CD14-positive monocyte (primary cell): ENCODE data around the gene ZNF33A. TPM values are rescaled to one million over a fixed set of nuclear protein-coding genes. Genes with fewer than 3 reads are reported as not detected.

Experiments
- DNase-seq, 3 donors: peaks; one replicate each; pipeline ENCODE4 v3.0.0-alpha.2; 2011 to 2022
- H2AFZ ChIP-seq: 2 replicates; pipeline ENCODE4 v1.6.0; 2012; ENCODE audit warnings: mild to moderate bottlenecking, low read depth, low read length, inconsistent platforms; ENCODE audit not compliant: insufficient read depth, poor library complexity, severe bottlenecking
- H3K27ac ChIP-seq, 2 donors: 1 replicate in 1 of 2; 2 replicates in 1 of 2; pipeline ENCODE4 v1.5.1; 2012 to 2013; ENCODE audit warnings: low read length in 2 of 2, control low read depth in 1 of 2, inconsistent platforms in 1 of 2, low read depth in 1 of 2, mild to moderate bottlenecking in 1 of 2
- H3K27me3 ChIP-seq, 2 donors: one replicate each; pipeline versions ENCODE4 v1.6.0 to v1.6.1; 2011 to 2013; ENCODE audit warnings: low read length in 2 of 2; ENCODE audit not compliant: control insufficient read depth in 2 of 2, insufficient read depth in 2 of 2
- H3K36me3 ChIP-seq, 2 donors: replicated peaks in 1 of 2; 1 replicate in 1 of 2; 2 replicates in 1 of 2; pipeline versions ENCODE4 v1.5.1 to v1.6.1; 2012 to 2013; ENCODE audit warnings: low read length in 2 of 2, control low read depth in 1 of 2, inconsistent platforms in 1 of 2, mild to moderate bottlenecking in 1 of 2; ENCODE audit not compliant: insufficient read depth in 2 of 2, control insufficient read depth in 1 of 2
- H3K4me1 ChIP-seq, 2 donors: 1 replicate in 1 of 2; 2 replicates in 1 of 2; pipeline versions ENCODE4 v1.5.1 to v1.6.1; 2012 to 2013; ENCODE audit warnings: low read length in 2 of 2, control low read depth in 1 of 2, inconsistent platforms in 1 of 2, mild to moderate bottlenecking in 1 of 2, moderate library complexity in 1 of 2; ENCODE audit not compliant: insufficient read depth in 2 of 2, control insufficient read depth in 1 of 2
- H3K4me2 ChIP-seq: replicated peaks from 2 replicates; pipeline ENCODE3; 2012; ENCODE audit warnings: low read length, moderate library complexity, mild to moderate bottlenecking; ENCODE audit not compliant: poor library complexity, severe bottlenecking; ENCODE audit errors: extremely low read depth
- H3K4me3 ChIP-seq, 3 experiments: fragments of 200-600 bp in 1 of 3; sonication (generic) in 1 of 3; replicated peaks in 1 of 3; 1 replicate in 2 of 3; 2 replicates in 1 of 3; pipeline ENCODE4 v1.5.1; 2011 to 2013; ENCODE audit warnings: low read length in 3 of 3, mild to moderate bottlenecking in 3 of 3, control low read depth in 2 of 3, low read depth in 2 of 3, inconsistent platforms in 1 of 3, moderate library complexity in 1 of 3
- H3K79me2 ChIP-seq: 2 replicates; pipeline ENCODE4 v1.6.0; 2012; ENCODE audit warnings: mild to moderate bottlenecking, control low read depth, inconsistent platforms, low read length, moderate library complexity; ENCODE audit not compliant: insufficient read depth
- H3K9ac ChIP-seq: 2 replicates; pipeline ENCODE4 v1.6.0; 2017; ENCODE audit warnings: low read length, mild to moderate bottlenecking; ENCODE audit not compliant: insufficient read depth, poor library complexity, severe bottlenecking
- H3K9me3 ChIP-seq, 2 donors: replicated peaks in 1 of 2; 1 replicate in 1 of 2; 2 replicates in 1 of 2; pipeline versions ENCODE4 v1.5.1 to v1.6.1; 2012 to 2013; ENCODE audit warnings: low read length in 2 of 2, control low read depth in 1 of 2; ENCODE audit not compliant: control insufficient read depth in 1 of 2, insufficient read depth in 1 of 2
- H4K20me1 ChIP-seq: 2 replicates; pipeline ENCODE4 v1.6.0; 2012; ENCODE audit warnings: mild to moderate bottlenecking, low read length, control low read depth, moderate library complexity; ENCODE audit not compliant: insufficient read depth
- H3K27ac Mint-ChIP-seq, 7 donors: one replicate each; pipeline ENCODE4 v1.8.0; 2020; ENCODE audit warnings: mild to moderate bottlenecking in 7 of 7, mixed read lengths in 7 of 7, moderate library complexity in 6 of 7, inconsistent platforms in 2 of 7
- H3K27me3 Mint-ChIP-seq, 3 donors: one replicate each; pipeline ENCODE4 v1.8.0; 2021 to 2022; ENCODE audit warnings: low read depth in 3 of 3, mild to moderate bottlenecking in 3 of 3, mixed read lengths in 3 of 3, moderate library complexity in 3 of 3, inconsistent platforms in 1 of 3
- H3K36me3 Mint-ChIP-seq, 2 donors: one replicate each; pipeline ENCODE4 v1.8.0; 2020; ENCODE audit warnings: mixed read lengths in 2 of 2, inconsistent platforms in 1 of 2, mild to moderate bottlenecking in 1 of 2
- H3K4me1 Mint-ChIP-seq: one replicate; pipeline ENCODE4 v1.8.0; 2020; ENCODE audit warnings: mild to moderate bottlenecking, mixed read lengths
- H3K4me3 Mint-ChIP-seq, 2 donors: one replicate each; pipeline ENCODE4 v1.8.0; 2020; ENCODE audit warnings: mild to moderate bottlenecking in 2 of 2, mixed read lengths in 2 of 2, moderate library complexity in 1 of 2
- H3K9me3 Mint-ChIP-seq, 7 donors: one replicate each; pipeline ENCODE4 v1.8.0; 2020 to 2022; ENCODE audit warnings: mixed read lengths in 7 of 7, mild to moderate bottlenecking in 6 of 7, moderate library complexity in 6 of 7, inconsistent platforms in 2 of 7
- CTCF ChIP-seq: fragments of 200-600 bp; IDR thresholded peaks from one replicate; pipeline ENCODE4 v1.8.0; 2022; ENCODE audit warnings: antibody characterized with exemption, mild to moderate bottlenecking
- WGBS: methylation state at CpG from one replicate; pipeline ENCODE4 v1.1.5; 2013; ENCODE audit warnings: missing lambda C conversion rate; ENCODE audit not compliant: insufficient coverage; 5-methylcytosine and 5-hydroxymethylcytosine counted together
- intact Hi-C, 2 donors: fragments of 100-400 bp; cut with micrococcal nuclease; formaldehyde crosslinking; loops; one replicate each; pipeline versions ENCODE4 v1.15.0 to v1.15.1; 2023
- polyA plus RNA-seq, 3 donors: library from polyadenylated mRNA; depleted of rRNA in 1 of 3; unstranded in 2 of 3; stranded (reverse) in 1 of 3; fragments of 300-500 nt in 2 of 3; fragments of >200 nt in 1 of 3; fragmentation: Illumina TruSeq in 2 of 3; gene quantifications; 1 replicate in 2 of 3; 2 replicates in 1 of 3; pipeline ENCODE4 v1.2.3, GENCODE V29; 2012 to 2021

Gene ZNF33A
- polyA plus RNA-seq, 3 donors, result 10.0 to 24.8 (median 10.3) TPM

GRCh38 chr10:38003026-38003425 is 7.4 kb upstream of the ZNF33A start:
- Histone ChIP-seq H3K4me1 (peaks cover 8 to 9% of the 10 kb centered on the region in 2 donors), H3K4me3 (no peak overlapping the region), H3K27me3 (no peaks in the 10 kb centered on the region), H2AFZ (no peak overlapping the region), H3K9ac (no peak overlapping the region), H3K4me2 (no peak overlapping the region), H3K79me2 (no peaks in the 10 kb centered on the region), H3K9me3 (no peaks in the 10 kb centered on the region), H3K36me3 (no peaks in the 10 kb centered on the region), H4K20me1 (no peaks in the 10 kb centered on the region), H3K27ac (no peak overlapping the region)
- Mint-ChIP-seq H3K4me1 (peaks cover 6% of the 10 kb centered on the region), H3K27ac (no peak overlapping the region), H3K9me3 (peaks cover 0 to 8% (median 5%) of the 10 kb centered on the region in 7 donors), H3K36me3 (no peaks in the 10 kb centered on the region), H3K4me3 (no peak overlapping the region), H3K27me3 (peaks cover 0 to 4% (median 0%) of the 10 kb centered on the region in 3 donors)
- WGBS, result 100% methylated on average over 6 of the region's 6 CpGs
- intact Hi-C loops, result no loop called here
- DNase-seq, result no peak
- TF ChIP-seq CTCF, result no peak

- WGBS, result no CpG with 5 or more reads among the region's 1 CpG
- Histone ChIP-seq H3K27me3 (no peaks in the 10 kb centered on the region), H3K9ac (no peak overlapping the region), H3K36me3 (no peaks in the 10 kb centered on the region), H3K79me2 (no peaks in the 10 kb centered on the region), H3K9me3 (no peaks in the 10 kb centered on the region), H3K4me2 (no peak overlapping the region), H3K27ac (no peak overlapping the region), H4K20me1 (no peaks in the 10 kb centered on the region), H3K4me3 (no peak overlapping the region), H2AFZ (no peak overlapping the region), H3K4me1 (peaks cover 12 to 13% of the 10 kb centered on the region in 2 donors)
- no peak overlapping the region for H3K27ac Mint-ChIP-seq
- peaks cover 0 to 12% (median 6%) of the 10 kb centered on the region in 7 donors for H3K9me3 Mint-ChIP-seq
- H3K27me3 Mint-ChIP-seq, result peaks cover 0 to 4% (median 0%) of the 10 kb centered on the region in 3 donors
- H3K4me1 Mint-ChIP-seq, result peaks cover 10% of the 10 kb centered on the region
- no peak for TF ChIP-seq CTCF
- no peak overlapping the region for H3K4me3 Mint-ChIP-seq
- H3K36me3 Mint-ChIP-seq, result no peaks in the 10 kb centered on the region
- DNase-seq, result no peak
- intact Hi-C loops, result no loop called here
Observed at GRCh38 chr10:38003588-38003987, 6.9 kb upstream of the ZNF33A start.
